Heart left ventricle (tissue), 16 donors: ENCODE results near the gene NTM. TPM values are rescaled to one million over a fixed set of nuclear protein-coding genes. Genes with fewer than 3 reads are reported as not detected.
"Not testable (repeated sequence)": the region's sequence is repeated elsewhere in the genome, so short reads cannot be mapped to it uniquely, and the experiment has no call there.

Experiments used
- ATAC-seq, 4 donors: fragments of 200-7000 bp; cut with Tn5 transposase; one replicate each; pipeline ENCODE4 v1.9.1; 2020 to 2022; ENCODE audit warnings: moderate library complexity in 4 of 4, mild to moderate bottlenecking in 3 of 4, moderate number of reproducible peaks in 1 of 4
- DNase-seq, 5 donors: peaks; one replicate each; pipeline ENCODE4 v3.0.0-alpha.2; 2020
- H3K27ac ChIP-seq, 12 donors: fragments of 200-600 bp; sonication (generic) in 4 of 12; one replicate each; pipeline versions ENCODE4 v1.5.0 to v1.8.0; 2016 to 2022; ENCODE audit warnings: mild to moderate bottlenecking in 2 of 12
- H3K27me3 ChIP-seq, 9 donors: fragments of 200-600 bp; sonication (generic) in 2 of 9; one replicate each; pipeline versions ENCODE4 v1.5.1 to v1.8.0; 2016 to 2022; ENCODE audit warnings: mild to moderate bottlenecking in 3 of 9
- H3K36me3 ChIP-seq, 9 donors: fragments of 200-600 bp; sonication (generic) in 2 of 9; one replicate each; pipeline versions ENCODE4 v1.5.0 to v1.8.0; 2018 to 2022; ENCODE audit warnings: mild to moderate bottlenecking in 2 of 9
- H3K4me1 ChIP-seq, 12 donors: fragments of 200-600 bp; sonication (generic) in 4 of 12; one replicate each; pipeline versions ENCODE4 v1.5.0 to v1.8.0; 2016 to 2022; ENCODE audit warnings: mild to moderate bottlenecking in 3 of 12
- H3K4me3 ChIP-seq, 12 donors: fragments of 200-600 bp; sonication (generic) in 4 of 12; one replicate each; pipeline versions ENCODE4 v1.5.0 to v1.8.0; 2017 to 2022; ENCODE audit warnings: mild to moderate bottlenecking in 9 of 12, moderate library complexity in 4 of 12
- H3K9me3 ChIP-seq, 12 donors: fragments of 200-600 bp; sonication (generic) in 4 of 12; one replicate each; pipeline versions ENCODE4 v1.5.0 to v1.8.0; 2016 to 2022; ENCODE audit warnings: mild to moderate bottlenecking in 1 of 12
- CTCF ChIP-seq, 12 donors: fragments of 200-600 bp; sonication (generic) in 4 of 12; IDR thresholded peaks; one replicate each; pipeline versions ENCODE4 v1.5.0 to v1.8.0; 2018 to 2022; ENCODE audit warnings: antibody characterized with exemption in 12 of 12, mild to moderate bottlenecking in 5 of 12
- POLR2A ChIP-seq, 2 donors: fragments of 450-650 bp; IDR thresholded peaks; one replicate each; pipeline ENCODE4 v1.6.1; 2017; ENCODE audit warnings: antibody characterized with exemption in 2 of 2, mild to moderate bottlenecking in 2 of 2, moderate library complexity in 2 of 2
- WGBS, 4 donors: extraction: QIAGEN DNeasy Blood & Tissue Kit in 2 of 4; methylation state at CpG; one replicate each; pipeline versions ENCODE4 v1.1.5 to v1.1.7; 2013 to 2018; 5-methylcytosine and 5-hydroxymethylcytosine counted together
- intact Hi-C, 10 donors: fragments of 100-400 bp; cut with DNase I; formaldehyde crosslinking; loops; one replicate each; pipeline versions ENCODE4 v1.11.1 to v1.14.2; 2022
- polyA plus RNA-seq, 2 donors: library from polyadenylated mRNA; stranded (reverse); fragments of 200-250 nt; gene quantifications; one replicate each; pipeline ENCODE4 v1.2.3, GENCODE V29; 2013
- total RNA-seq, 9 donors: library from RNA; depleted of rRNA in 2 of 9; stranded (reverse); fragments of >200 nt in 2 of 9; fragmentation: NEBNext Ultra II Directional in 3 of 9; extraction: Animal tissue kit (Norgen Biotek cat#: 25700) in 3 of 9; gene quantifications; one replicate each; pipeline versions ENCODE4 v1.1.0 to v1.2.4, GENCODE V29; 2016 to 2023
- donor health status: ischemic (EF 13 %, LVEDD 7.1; RV severe dilation, severe dysfunction).
- donor health status: healthy with polysubstance abuse.
- donor health status: DM: no; HTN: yes; CAD: no.
- donor health status: DM: no; HTN: no; CAD: no.
- donor health status: ischemic (EF 25% LVEDD 6.9; RV normal size, moderate dysfunction).
- donor health status: ischemic (EF 25% LVEDD 5.7; RV mildly dilated, moderate dysfunction).
- donor health status: healthy.
- donor health status: DM: yes; HTN: yes; CAD: no.
- donor health status: ischemic (EF 35%, LVEDD 5.7; RV mildly dilated, moderate dysfunction).
- donor health status: nonischemic (EF 11% LVEDD 7.7; RV severe dilation, severe dysfunction).
- donor health status: DM: yes; HTN: yes; CAD: no.
- donor health status: PGD.
- donor health status: ischemic (EF 29% LVEDD 5.4; RV normal size, mild dysfunction).
- donor health status: nonischemic (EF 23%, LVEDD 6.1; RV moderate dilation, normal function).

The NTM gene
- total and polyA plus RNA-seq, 11 donors = 0.40 to 7.7 (median 1.5) TPM

GRCh38 chr11:131422029-131422428 is 51.6 kb downstream of the NTM start:
- H3K9me3 ChIP-seq = no peaks in the 10 kb centered on the region
- no peaks in the 10 kb centered on the region for H3K4me1 ChIP-seq
- TF ChIP-seq POLR2A (IDR thresholded peaks at IDR 0.05) (no peak), CTCF (IDR thresholded peaks at IDR 0.05) (no peak)
- ATAC-seq = no peak
- H3K4me3 ChIP-seq = no peak overlapping the region
- no peak for DNase-seq
- 50 to 62% (median 55%) methylated on average over 3 of the region's 3 CpGs for WGBS, 4 donors
- no peaks in the 10 kb centered on the region for H3K36me3 ChIP-seq
- no peak overlapping the region for H3K27ac ChIP-seq
- H3K27me3 ChIP-seq = peaks cover 0 to 24% (median 0%) of the 10 kb centered on the region in 9 donors
- intact Hi-C loops = loop anchor here in 1 of 10 donors (10.0 kb wide), 1 partner anchor 93 kb away; no protein-coding TSS in a partner anchor

DNA sequence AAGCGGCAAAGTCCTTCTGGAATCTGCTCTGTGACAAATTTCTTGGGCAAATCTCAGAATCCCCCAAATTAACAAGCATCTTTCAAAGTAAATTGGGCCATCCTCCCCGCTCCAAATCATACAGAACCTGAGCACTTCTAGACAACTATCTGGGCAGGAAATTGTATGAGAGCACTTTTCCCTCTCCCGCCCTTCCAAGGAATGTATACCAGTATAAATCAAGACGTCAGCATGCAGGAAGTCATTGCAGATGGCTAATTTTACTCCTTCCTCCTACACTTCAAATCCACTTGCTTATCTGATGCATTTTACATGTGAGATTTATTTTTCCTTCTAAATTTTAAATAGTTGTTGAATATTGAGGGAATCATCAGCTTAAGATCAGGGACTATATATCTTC is 52.1 kb downstream of the NTM start:
- ATAC-seq = no peak
- no peak overlapping the region for H3K4me3 ChIP-seq
- intact Hi-C loops = loop anchor here in 1 of 10 donors (10.0 kb wide), 1 partner anchor 92 kb away; no protein-coding TSS in a partner anchor
- no peak for TF ChIP-seq POLR2A (IDR thresholded peaks at IDR 0.05)
- TF ChIP-seq CTCF (IDR thresholded peaks at IDR 0.05) = no peak
- H3K36me3 ChIP-seq = no peaks in the 10 kb centered on the region
- DNase-seq = no peak
- H3K27ac ChIP-seq = no peak overlapping the region
- no peaks in the 10 kb centered on the region for H3K4me1 ChIP-seq
- 43 to 56% (median 51%) methylated on average over 4 of the region's 4 CpGs for WGBS, 4 donors
- H3K9me3 ChIP-seq = no peaks in the 10 kb centered on the region
- peaks cover 0 to 20% (median 0%) of the 10 kb centered on the region in 9 donors for H3K27me3 ChIP-seq

DNA sequence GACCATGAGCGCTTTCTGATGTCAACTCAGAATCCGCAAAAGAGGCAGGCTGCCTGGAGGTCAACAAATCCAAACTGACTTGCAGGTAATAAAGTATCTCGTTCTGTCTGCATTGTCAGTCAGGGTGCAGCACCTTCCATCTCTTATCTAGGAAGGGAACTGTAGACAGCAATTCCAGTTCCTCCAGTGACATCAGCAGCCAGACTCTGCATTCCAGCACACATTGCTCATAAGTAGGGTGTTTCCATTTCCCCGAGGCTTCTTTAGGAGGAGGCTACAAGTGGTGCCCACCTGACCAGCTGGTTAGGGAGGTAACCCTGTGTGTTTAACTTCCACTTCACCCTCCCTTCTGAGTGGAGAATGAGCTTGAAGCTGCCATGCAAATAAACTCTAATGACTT is 53.3 kb downstream of the NTM start:
- WGBS, 4 donors = 46 to 56% (median 52%) methylated on average over 4 of the region's 4 CpGs
- Histone ChIP-seq H3K4me1 (no peaks in the 10 kb centered on the region), H3K27ac (no peak overlapping the region), H3K36me3 (no peaks in the 10 kb centered on the region), H3K9me3 (no peaks in the 10 kb centered on the region), H3K27me3 (peaks cover 0 to 19% (median 0%) of the 10 kb centered on the region in 9 donors), H3K4me3 (no peak overlapping the region)
- intact Hi-C loops = loop anchor here in 1 of 10 donors (10.0 kb wide), 1 partner anchor 91 kb away; no protein-coding TSS in a partner anchor
- ATAC-seq (no peak), DNase-seq (no peak)
- no peak for TF ChIP-seq CTCF (IDR thresholded peaks at IDR 0.05)
- TF ChIP-seq POLR2A (IDR thresholded peaks at IDR 0.05) = no peak

DNA sequence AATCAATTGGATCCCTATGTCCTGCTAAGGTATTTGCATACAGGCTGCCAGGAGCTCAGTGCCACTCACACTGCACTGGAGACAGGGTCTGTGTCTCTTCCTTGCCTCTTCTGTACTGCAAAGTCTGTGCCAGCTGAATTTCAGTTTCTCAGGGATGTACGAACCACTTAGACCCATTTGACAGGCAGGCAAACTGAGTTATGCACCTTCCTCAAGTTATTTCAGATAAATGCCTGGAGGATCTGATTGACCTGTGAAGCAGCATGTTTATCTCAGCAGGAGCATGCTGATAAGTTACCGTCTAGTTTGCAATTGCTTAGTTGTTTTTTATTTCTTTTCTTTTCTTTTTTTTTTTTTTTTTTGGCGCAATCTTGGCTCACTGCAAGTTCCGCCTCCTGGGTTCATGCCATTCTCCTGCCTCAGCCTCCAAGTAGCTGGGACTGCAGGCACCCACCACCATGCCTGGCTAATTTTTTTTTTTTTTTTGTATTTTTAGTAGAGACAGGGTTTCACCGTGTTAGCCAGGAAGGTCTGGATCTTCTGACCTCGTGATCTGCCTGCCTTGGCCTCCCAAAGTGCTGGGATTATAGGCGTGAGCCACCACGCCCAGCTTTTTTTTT is 54.0 kb downstream of the NTM start:
- ATAC-seq, DNase-seq: not testable (repeated sequence)

More for the DNA sequence above, 54.0 kb downstream of the NTM start:
- not testable (repeated sequence) for H3K9me3 ChIP-seq, H3K36me3 ChIP-seq, H3K4me3 ChIP-seq, H3K4me1 ChIP-seq, H3K27ac ChIP-seq
- intact Hi-C loops = loop anchor here in 1 of 10 donors (10.0 kb wide), 1 partner anchor 90 kb away; no protein-coding TSS in a partner anchor
- 74 to 85% (median 82%) methylated on average over 8 of the region's 8 CpGs for WGBS, 4 donors
- peaks cover 0 to 19% (median 0%) of the 10 kb centered on the region in 9 donors for H3K27me3 ChIP-seq
